Activated CD8-positive, alpha-beta T cell treated with anti-CD3 and anti-CD28 coated beads for 36 hours (primary cell): ENCODE measurements around the gene FBXO42. TPM values are rescaled to one million over a fixed set of nuclear protein-coding genes. Genes with fewer than 3 reads are reported as not detected.

Source experiments
- ATAC-seq: fragments of 200-7000 bp; cut with Tn5 transposase; one replicate; pipeline ENCODE4 v1.10.0; 2021; ENCODE audit warnings: mild to moderate bottlenecking, moderate library complexity
- CTCF ChIA-PET: fragments of 350-600 bp; sonication (Branson Sonifier 250); formaldehyde crosslinking; loops from one replicate; lab custom pipeline; 2021; ENCODE audit warnings: antibody characterized with exemption; lab: Charles Lee
- POLR2A ChIA-PET: fragments of 350-600 bp; sonication (Branson Sonifier 250); formaldehyde crosslinking; loops from one replicate; lab custom pipeline; 2021; ENCODE audit warnings: antibody characterized with exemption; lab: Charles Lee
- DNase-seq: peaks from one replicate; pipeline ENCODE4 v3.0.0-alpha.2; 2020
- H3K27ac Mint-ChIP-seq: one replicate; pipeline ENCODE4 v1.8.0; 2021; ENCODE audit warnings: mild to moderate bottlenecking, mixed read lengths
- H3K27me3 Mint-ChIP-seq: one replicate; pipeline ENCODE4 v1.8.0; 2021; ENCODE audit warnings: mixed read lengths
- H3K36me3 Mint-ChIP-seq: one replicate; pipeline ENCODE4 v1.8.0; 2021; ENCODE audit warnings: low read depth, mixed read lengths
- H3K4me1 Mint-ChIP-seq: one replicate; pipeline ENCODE4 v1.8.0; 2021; ENCODE audit warnings: low read depth, mixed read lengths
- H3K4me3 Mint-ChIP-seq: one replicate; pipeline ENCODE4 v1.8.0; 2021; ENCODE audit warnings: mild to moderate bottlenecking, moderate library complexity, mixed read lengths
- H3K9me3 Mint-ChIP-seq: one replicate; pipeline ENCODE4 v1.8.0; 2021; ENCODE audit warnings: mixed read lengths
- CTCF ChIP-seq: fragments of 200-600 bp; IDR thresholded peaks from one replicate; pipeline ENCODE4 v1.8.0; 2022; ENCODE audit warnings: antibody characterized with exemption, mild to moderate bottlenecking
- intact Hi-C: fragments of 100-400 bp; cut with micrococcal nuclease; formaldehyde crosslinking; loops from one replicate; pipeline ENCODE4 v1.10.0; 2022
- total RNA-seq, 2 experiments: library from RNA; stranded (reverse); gene quantifications; one replicate each; pipeline ENCODE4 v1.2.3, GENCODE V29; 2021

The FBXO42 gene
- total RNA-seq, 2 experiments from 2014 or later, result 19.8 to 21.3 TPM

- no peaks in the 10 kb centered on the region for H3K36me3 Mint-ChIP-seq
- intact Hi-C loops, result loop anchor here (10.0 kb wide), 1 partner anchor 122 kb away; the partner anchor contains the start of gene SZRD1
Observed at GRCh38 chr1:16242556-16243214, 109.6 kb downstream of the FBXO42 start.

GRCh38 chr1:16241221-16241708, 111.0 kb downstream of the FBXO42 start:
- intact Hi-C loops, result loop anchor here (10.0 kb wide), 1 partner anchor 124 kb away; the partner anchor contains the start of gene SZRD1
- DNase-seq (no peak), ATAC-seq (no peak)
- POLR2A ChIA-PET, result no interaction called here
- Mint-ChIP-seq H3K9me3 (no peaks in the 10 kb centered on the region), H3K36me3 (no peaks in the 10 kb centered on the region), H3K4me1 (peaks cover 9% of the 10 kb centered on the region), H3K27me3 (no peaks in the 10 kb centered on the region), H3K27ac (no peak overlapping the region), H3K4me3 (no peak overlapping the region)
- no peak for TF ChIP-seq CTCF
- CTCF ChIA-PET, result interaction anchor here (1.3 kb wide), 1 partner anchor 36 kb away, joined by 4 read pairs; no protein-coding TSS in a partner anchor

More at GRCh38 chr1:16242556-16243214, 109.6 kb downstream of the FBXO42 start:
- ATAC-seq (no peak), DNase-seq (no peak)
- no peak for TF ChIP-seq CTCF
- H3K4me1 Mint-ChIP-seq, result peaks cover 5% of the 10 kb centered on the region
- H3K9me3 Mint-ChIP-seq, result no peaks in the 10 kb centered on the region
- no peak overlapping the region for H3K4me3 Mint-ChIP-seq
- H3K27me3 Mint-ChIP-seq, result no peaks in the 10 kb centered on the region
- CTCF ChIA-PET, result interaction anchor here (1.0 to 3.2 kb wide), 8 partner anchors 11 to 121 kb away, joined by 3 to 20 read pairs (median 4); no protein-coding TSS in a partner anchor
- POLR2A ChIA-PET, result interaction anchor here (0.8 kb wide), 1 partner anchor 32 kb away, joined by 3 read pairs; no protein-coding TSS in a partner anchor
- H3K27ac Mint-ChIP-seq, result no peak overlapping the region

- ATAC-seq, result no peak
- no peaks in the 10 kb centered on the region for H3K9me3 Mint-ChIP-seq
- no peak overlapping the region for H3K27ac Mint-ChIP-seq
- CTCF ChIA-PET, result interaction anchor here (1.4 to 1.8 kb wide), 2 partner anchors 123 to 167 kb away, joined by 3 to 5 read pairs; partner anchors contain the start of gene FAM131C
- peaks cover 13% of the 10 kb centered on the region for H3K4me1 Mint-ChIP-seq
- no peaks in the 10 kb centered on the region for H3K36me3 Mint-ChIP-seq
- no peak overlapping the region for H3K4me3 Mint-ChIP-seq
- H3K27me3 Mint-ChIP-seq, result no peaks in the 10 kb centered on the region
- POLR2A ChIA-PET, result interaction anchor here (0.6 kb wide), 1 partner anchor 91 kb away, joined by 3 read pairs; no protein-coding TSS in a partner anchor
- DNase-seq, result no peak
- no peak for TF ChIP-seq CTCF
- intact Hi-C loops, result loop anchor here (10.0 kb wide), 1 partner anchor 125 kb away; the partner anchor contains the start of gene SZRD1
Observed at GRCh38 chr1:16239972-16240491, 112.2 kb downstream of the FBXO42 start.

- ATAC-seq, result no peak
- ChIA-PET POLR2A (interaction anchor here (0.5 to 2.2 kb wide), 3 partner anchors 8 to 197 kb away, joined by 3 to 8 read pairs (median 4); no protein-coding TSS in a partner anchor), CTCF (interaction anchor here (1.1 to 2.2 kb wide), 5 partner anchors 11 to 158 kb away, joined by 4 to 14 read pairs (median 5); no protein-coding TSS in a partner anchor)
- DNase-seq, result no peak
- Mint-ChIP-seq H3K4me3 (peak overlapping the region; percentile 85), H3K4me1 (peaks cover 13% of the 10 kb centered on the region), H3K27ac (peak overlapping the region; percentile 89), H3K27me3 (no peaks in the 10 kb centered on the region), H3K9me3 (no peaks in the 10 kb centered on the region), H3K36me3 (no peaks in the 10 kb centered on the region)
- intact Hi-C loops, result no loop called here
- no peak for TF ChIP-seq CTCF
Observed at GRCh38 chr1:16237343-16237830, 114.9 kb downstream of the FBXO42 start.
